Aorta (tissue), 5 donors: ENCODE data around the gene C11orf65. TPM values are rescaled to one million over a fixed set of nuclear protein-coding genes. Genes with fewer than 3 reads are reported as not detected.
"Not testable (repeated sequence)": the region's sequence is repeated elsewhere in the genome, so short reads cannot be mapped to it uniquely, and the experiment has no call there.

ENCODE experiments used
- ATAC-seq: fragments of 200-7000 bp; cut with Tn5 transposase; one replicate; pipeline ENCODE4 v1.9.1; 2022; ENCODE audit warnings: moderate library complexity; ENCODE audit not compliant: low FRiP score
- DNase-seq, 2 donors: peaks; one replicate each; pipeline ENCODE4 v3.0.0-alpha.2; 2020
- H3K27ac ChIP-seq, 2 donors: one replicate each; pipeline ENCODE4 v1.5.1; 2013; ENCODE audit warnings: low read length in 2 of 2, mild to moderate bottlenecking in 2 of 2, moderate library complexity in 2 of 2, control low read depth in 1 of 2, inconsistent platforms in 1 of 2, low read depth in 1 of 2
- H3K27me3 ChIP-seq, 2 donors: one replicate each; pipeline ENCODE4 v1.6.1; 2013; ENCODE audit warnings: control low read depth in 1 of 2, low read length in 1 of 2, mild to moderate bottlenecking in 1 of 2, moderate library complexity in 1 of 2; ENCODE audit not compliant: insufficient read depth in 2 of 2, control insufficient read depth in 1 of 2
- H3K36me3 ChIP-seq, 2 donors: one replicate each; pipeline ENCODE4 v1.6.1; 2013; ENCODE audit warnings: control low read depth in 1 of 2, low read length in 1 of 2, mild to moderate bottlenecking in 1 of 2; ENCODE audit not compliant: insufficient read depth in 2 of 2, control insufficient read depth in 1 of 2
- H3K4me1 ChIP-seq, 2 donors: one replicate each; pipeline ENCODE4 v1.6.1; 2013; ENCODE audit warnings: low read length in 2 of 2, control low read depth in 1 of 2, mild to moderate bottlenecking in 1 of 2, moderate library complexity in 1 of 2; ENCODE audit not compliant: insufficient read depth in 2 of 2, control insufficient read depth in 1 of 2
- H3K4me3 ChIP-seq, 2 donors: one replicate each; pipeline ENCODE4 v1.5.1; 2013; ENCODE audit warnings: low read length in 2 of 2, control low read depth in 1 of 2, mild to moderate bottlenecking in 1 of 2
- H3K9me3 ChIP-seq: one replicate; pipeline ENCODE4 v1.6.1; 2013; ENCODE audit warnings: mild to moderate bottlenecking, low read length; ENCODE audit not compliant: control insufficient read depth
- WGBS, 2 donors: extraction: QIAGEN DNeasy Blood & Tissue Kit; methylation state at CpG; one replicate each; pipeline ENCODE4 v1.1.7; 2013; 5-methylcytosine and 5-hydroxymethylcytosine counted together
- intact Hi-C, 2 donors: fragments of 100-400 bp; cut with DNase I; formaldehyde crosslinking; loops; one replicate each; pipeline versions ENCODE4 v1.14.2 to v1.15.0; 2022
- polyA plus RNA-seq, 2 donors: library from polyadenylated mRNA; stranded (reverse); fragments of 200-250 nt; gene quantifications; one replicate each; pipeline ENCODE4 v1.2.3, GENCODE V29; 2013
- total RNA-seq, 2 donors: library from RNA; stranded (reverse); fragmentation: NEBNext Ultra II Directional; extraction: Animal tissue kit (Norgen Biotek cat#: 25700); gene quantifications; one replicate each; pipeline ENCODE4 v1.2.1, GENCODE V29; 2021
- donor health status: healthy with polysubstance abuse.
- donor health status: Bipolar disorder and iron deficiency.
- donor health status: DM: no; HTN: no; CAD: no.
- donor health status: DM: no; HTN: no; CAD: no.
- donor health status: DM: yes; HTN: yes; CAD: no.

Gene C11orf65
- total and polyA plus RNA-seq, 4 donors = 0.36 TPM; not detected in 3

DNA sequence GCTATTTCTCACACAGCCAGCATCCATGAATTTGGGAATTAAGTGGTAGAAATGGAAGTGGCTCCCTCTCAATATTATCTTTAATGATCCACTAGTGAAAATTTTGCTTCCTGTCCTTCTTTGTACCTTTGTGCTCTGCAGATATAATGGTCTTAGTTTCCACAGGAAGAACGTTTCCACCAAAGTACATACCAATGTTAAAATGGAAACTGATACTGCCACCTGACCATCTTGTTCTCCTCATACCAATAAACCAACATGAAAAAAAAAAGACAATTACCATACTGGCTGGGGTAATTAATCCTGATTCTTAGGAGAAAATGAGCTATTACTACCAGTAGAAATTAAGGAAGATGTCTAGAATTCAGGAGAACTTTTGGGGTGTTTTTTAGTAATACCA is 32.3 kb downstream of the C11orf65 start:
- no peak overlapping the region for H3K4me3 ChIP-seq
- no peaks in the 10 kb centered on the region for H3K9me3 ChIP-seq
- H3K36me3 ChIP-seq = no peaks in the 10 kb centered on the region
- intact Hi-C loops = no loop called here
- WGBS, 2 donors = 77 to 87% methylated on average over 1 of the region's 1 CpG
- H3K27me3 ChIP-seq = no peaks in the 10 kb centered on the region
- H3K27ac ChIP-seq = no peak overlapping the region
- H3K4me1 ChIP-seq = no peaks in the 10 kb centered on the region
- DNase-seq (no peak), ATAC-seq (no peak)

DNA sequence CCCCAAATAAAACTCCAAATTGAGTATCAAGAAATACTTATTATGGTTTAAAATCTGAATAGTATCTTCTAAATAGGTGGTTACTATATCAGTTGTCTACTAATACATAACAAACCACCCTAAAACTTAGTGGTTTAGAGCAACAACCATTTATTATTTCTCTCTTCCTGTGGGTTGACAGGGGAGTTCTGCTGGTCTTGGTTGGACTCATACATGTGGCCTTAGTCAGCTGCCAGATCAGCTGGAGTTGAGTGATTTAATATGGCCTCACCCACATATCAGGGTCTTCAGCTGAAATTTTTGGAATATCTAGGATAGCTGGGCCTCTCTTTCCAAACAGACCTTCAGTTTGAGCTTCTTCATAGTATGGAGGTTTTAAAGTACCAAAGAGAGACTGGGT is 34.5 kb downstream of the C11orf65 start:
- H3K4me1 ChIP-seq = no peaks in the 10 kb centered on the region
- no peak for ATAC-seq
- intact Hi-C loops = no loop called here

GRCh38 chr11:108431997-108432396 is 35.3 kb downstream of the C11orf65 start:
- Histone ChIP-seq H3K27ac (no peak overlapping the region), H3K9me3 (no peaks in the 10 kb centered on the region), H3K4me1 (no peaks in the 10 kb centered on the region), H3K4me3 (no peak overlapping the region), H3K36me3 (no peaks in the 10 kb centered on the region), H3K27me3 (no peaks in the 10 kb centered on the region)
- WGBS, 2 donors = 81 to 88% methylated on average over 1 of the region's 1 CpG
- ATAC-seq = no peak
- intact Hi-C loops = no loop called here
- DNase-seq = no peak

More for the DNA sequence above, 34.5 kb downstream of the C11orf65 start:
- H3K36me3 ChIP-seq = no peaks in the 10 kb centered on the region
- H3K9me3 ChIP-seq = no peaks in the 10 kb centered on the region
- H3K27me3 ChIP-seq = no peaks in the 10 kb centered on the region
- H3K4me3 ChIP-seq = no peak overlapping the region
- DNase-seq = no peak
- no peak overlapping the region for H3K27ac ChIP-seq

GRCh38 chr11:108431370-108431769 is 36.0 kb downstream of the C11orf65 start:
- ATAC-seq (no peak), DNase-seq (no peak)
- Histone ChIP-seq H3K4me3 (no peak overlapping the region), H3K4me1 (no peaks in the 10 kb centered on the region), H3K9me3 (no peaks in the 10 kb centered on the region), H3K27ac (no peak overlapping the region), H3K36me3 (no peaks in the 10 kb centered on the region), H3K27me3 (no peaks in the 10 kb centered on the region)
- 62 to 63% methylated on average over 1 of the region's 1 CpG for WGBS, 2 donors
- intact Hi-C loops = no loop called here

GRCh38 chr11:108417551-108417950 is 49.8 kb downstream of the C11orf65 start:
- WGBS, 2 donors = 80 to 87% methylated on average over 2 of the region's 2 CpGs
- H3K27ac ChIP-seq, H3K4me3 ChIP-seq, H3K9me3 ChIP-seq, H3K27me3 ChIP-seq, DNase-seq, H3K36me3 ChIP-seq, H3K4me1 ChIP-seq, ATAC-seq, intact Hi-C loops: not testable (repeated sequence)

DNA sequence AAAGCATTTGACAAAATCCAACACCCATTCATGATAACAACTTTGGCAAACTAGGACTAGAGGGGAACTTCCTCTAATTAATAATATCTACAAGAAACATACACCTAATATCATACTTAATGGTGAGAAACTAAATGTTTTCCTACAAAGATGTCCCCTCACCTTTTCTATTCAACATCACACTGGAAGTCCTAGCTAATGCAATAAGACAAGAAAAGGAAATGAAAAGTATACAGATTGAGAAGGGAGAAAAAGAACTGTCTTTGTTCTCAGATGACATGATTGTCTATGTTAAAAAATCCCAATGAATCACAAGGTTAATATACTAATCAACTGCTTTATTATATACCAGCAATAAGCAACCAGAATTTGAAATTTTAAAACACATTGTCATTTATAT is 52.4 kb downstream of the C11orf65 start:
- Histone ChIP-seq H3K4me1 (no peaks in the 10 kb centered on the region), H3K9me3 (no peaks in the 10 kb centered on the region), H3K36me3 (no peaks in the 10 kb centered on the region), H3K4me3 (no peak overlapping the region), H3K27me3 (no peaks in the 10 kb centered on the region), H3K27ac (no peak overlapping the region)
- ATAC-seq (no peak), DNase-seq (no peak)
- intact Hi-C loops = no loop called here

GRCh38 chr11:108405706-108406105 is 61.6 kb downstream of the C11orf65 start:
- Histone ChIP-seq H3K9me3 (no peaks in the 10 kb centered on the region), H3K4me1 (no peaks in the 10 kb centered on the region), H3K4me3 (no peak overlapping the region), H3K36me3 (no peaks in the 10 kb centered on the region), H3K27me3 (no peaks in the 10 kb centered on the region), H3K27ac (no peak overlapping the region)
- WGBS, 2 donors = 83 to 86% methylated on average over 1 of the region's 1 CpG
- DNase-seq (no peak), ATAC-seq (no peak)
- intact Hi-C loops = no loop called here

DNA sequence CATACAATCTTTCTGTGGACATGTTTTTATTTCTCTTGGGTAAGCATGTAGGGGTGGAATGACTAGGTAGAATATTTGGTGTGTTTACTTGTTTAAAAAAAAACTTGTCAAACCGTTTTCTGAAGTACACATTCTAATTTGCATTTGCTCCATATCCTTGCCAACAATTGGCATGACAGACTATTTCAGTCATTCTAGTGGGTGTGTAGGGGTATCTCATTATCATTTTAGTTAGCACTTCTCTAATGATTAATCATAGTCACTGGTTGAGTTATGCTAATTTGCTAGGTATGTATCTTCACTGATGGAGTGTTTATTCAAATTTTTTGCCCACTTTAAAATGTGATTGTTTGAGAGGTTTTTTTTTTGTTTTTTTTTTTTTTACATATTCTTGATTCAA is 64.3 kb downstream of the C11orf65 start:
- 50 to 67% methylated on average over 1 of the region's 1 CpG for WGBS, 2 donors
- no peaks in the 10 kb centered on the region for H3K4me1 ChIP-seq
- intact Hi-C loops = no loop called here
- no peaks in the 10 kb centered on the region for H3K9me3 ChIP-seq
- H3K4me3 ChIP-seq = no peak overlapping the region
- no peak overlapping the region for H3K27ac ChIP-seq
- ATAC-seq = no peak
- no peak for DNase-seq
- H3K36me3 ChIP-seq = no peaks in the 10 kb centered on the region
- no peaks in the 10 kb centered on the region for H3K27me3 ChIP-seq

GRCh38 chr11:108402241-108402640 is 65.1 kb downstream of the C11orf65 start:
- WGBS, 2 donors = 96 to 100% methylated on average over 1 of the region's 1 CpG
- ATAC-seq (no peak), DNase-seq (no peak)
- Histone ChIP-seq H3K36me3 (no peaks in the 10 kb centered on the region), H3K4me3 (no peak overlapping the region), H3K27ac (no peak overlapping the region), H3K27me3 (no peaks in the 10 kb centered on the region), H3K9me3 (no peaks in the 10 kb centered on the region), H3K4me1 (no peaks in the 10 kb centered on the region)
- intact Hi-C loops = no loop called here
